Measurements from ENCODE around the gene CHRDL2.

DNA sequence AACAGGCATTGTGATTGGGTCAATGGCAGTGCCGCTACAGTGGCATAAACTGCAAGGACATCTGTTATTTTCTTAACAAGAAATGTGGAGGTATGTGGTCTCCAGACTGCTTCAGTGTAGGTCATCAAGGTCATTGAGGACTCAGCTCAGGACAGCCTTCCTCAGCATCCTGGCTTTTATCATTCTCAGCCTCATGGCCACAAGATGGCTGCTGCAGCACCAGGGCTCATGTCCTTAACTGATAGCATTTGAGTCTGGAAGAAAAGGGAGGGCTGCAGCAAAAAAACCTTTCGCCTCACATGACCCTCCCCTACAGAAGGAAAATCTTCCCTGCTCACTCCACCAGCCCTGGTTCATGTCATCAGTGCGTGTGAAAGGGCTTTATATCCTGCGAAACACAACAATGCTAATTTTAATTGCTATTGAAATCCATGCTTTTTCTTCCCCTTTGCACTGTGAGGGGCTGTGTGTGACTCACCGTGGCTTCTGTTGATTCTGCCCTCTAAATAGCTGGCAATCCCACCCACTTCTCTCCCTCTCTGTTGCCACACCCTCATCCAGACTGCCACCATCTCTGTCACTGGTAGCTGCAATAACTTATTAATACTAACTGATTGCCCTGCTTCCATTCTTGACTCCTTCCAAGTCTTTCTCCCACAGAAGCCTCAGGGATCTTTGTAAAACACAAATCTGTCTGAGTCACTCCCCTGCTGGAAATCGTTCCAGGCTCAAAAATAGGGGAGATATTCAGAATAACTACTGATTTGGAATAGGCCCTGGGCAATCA lies 43.8 kb downstream of the CHRDL2 start:
- TF ChIP-seq POLR2A (IDR thresholded peaks at IDR 0.05) = no peak
- TF ChIP-seq, protein P1, sequence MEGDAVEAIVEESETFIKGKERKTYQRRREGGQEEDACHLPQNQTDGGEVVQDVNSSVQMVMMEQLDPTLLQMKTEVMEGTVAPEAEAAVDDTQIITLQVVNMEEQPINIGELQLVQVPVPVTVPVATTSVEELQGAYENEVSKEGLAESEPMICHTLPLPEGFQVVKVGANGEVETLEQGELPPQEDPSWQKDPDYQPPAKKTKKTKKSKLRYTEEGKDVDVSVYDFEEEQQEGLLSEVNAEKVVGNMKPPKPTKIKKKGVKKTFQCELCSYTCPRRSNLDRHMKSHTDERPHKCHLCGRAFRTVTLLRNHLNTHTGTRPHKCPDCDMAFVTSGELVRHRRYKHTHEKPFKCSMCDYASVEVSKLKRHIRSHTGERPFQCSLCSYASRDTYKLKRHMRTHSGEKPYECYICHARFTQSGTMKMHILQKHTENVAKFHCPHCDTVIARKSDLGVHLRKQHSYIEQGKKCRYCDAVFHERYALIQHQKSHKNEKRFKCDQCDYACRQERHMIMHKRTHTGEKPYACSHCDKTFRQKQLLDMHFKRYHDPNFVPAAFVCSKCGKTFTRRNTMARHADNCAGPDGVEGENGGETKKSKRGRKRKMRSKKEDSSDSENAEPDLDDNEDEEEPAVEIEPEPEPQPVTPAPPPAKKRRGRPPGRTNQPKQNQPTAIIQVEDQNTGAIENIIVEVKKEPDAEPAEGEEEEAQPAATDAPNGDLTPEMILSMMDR (IDR thresholded peaks at IDR 0.05) = no peak

All from testis (tissue), 2 donors.